GM13976 (cell line): ENCODE results near the gene GRPR.
A peak's percentile ranks its signal among the peaks of the same experiment; 100 is the strongest.

Experiments
- DNase-seq: peaks from one replicate; pipeline ENCODE4 v3.0.0; 2012; ENCODE audit warnings: low spot score
- in situ Hi-C: fragments of 300-500 bp; cut with MboI; formaldehyde crosslinking; loops from one replicate; pipeline ENCODE4 v1.12.0; 2022; ENCODE audit warnings: low sequenced_read_pairs, mixed read lengths, inconsistent platforms; ENCODE audit not compliant: unreplicated experiment
- TF ChIP-seq, protein P1 (sequence below): IDR thresholded peaks from 2 replicates; pipeline ENCODE4 v1.5.1; 2012; ENCODE audit warnings: borderline replicate concordance, mild to moderate bottlenecking; ENCODE audit not compliant: insufficient read depth; ENCODE audit errors: extremely low read depth, missing control alignments, control extremely low read depth

GRPR gene

DNA sequence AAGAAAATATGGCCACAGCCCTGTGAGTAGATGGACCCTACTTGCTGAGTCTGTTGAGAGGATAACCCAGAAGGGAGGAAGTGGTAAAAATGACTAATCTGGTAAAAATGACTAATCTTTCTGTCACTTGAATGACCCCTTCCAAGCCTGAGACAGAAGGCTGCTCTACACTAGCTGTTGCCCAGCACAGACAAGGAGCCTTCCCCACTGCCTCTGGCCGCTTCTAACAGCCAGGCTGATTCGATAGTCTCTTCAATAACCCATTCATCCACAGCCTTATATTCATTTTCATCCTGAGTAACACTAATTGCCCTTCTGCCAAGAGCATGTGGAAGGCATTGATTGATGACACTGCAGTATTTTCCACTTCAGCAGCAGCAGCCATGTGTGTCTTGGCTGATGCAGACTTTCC, 62.4 kb downstream of the GRPR start:
- TF ChIP-seq, protein P1, sequence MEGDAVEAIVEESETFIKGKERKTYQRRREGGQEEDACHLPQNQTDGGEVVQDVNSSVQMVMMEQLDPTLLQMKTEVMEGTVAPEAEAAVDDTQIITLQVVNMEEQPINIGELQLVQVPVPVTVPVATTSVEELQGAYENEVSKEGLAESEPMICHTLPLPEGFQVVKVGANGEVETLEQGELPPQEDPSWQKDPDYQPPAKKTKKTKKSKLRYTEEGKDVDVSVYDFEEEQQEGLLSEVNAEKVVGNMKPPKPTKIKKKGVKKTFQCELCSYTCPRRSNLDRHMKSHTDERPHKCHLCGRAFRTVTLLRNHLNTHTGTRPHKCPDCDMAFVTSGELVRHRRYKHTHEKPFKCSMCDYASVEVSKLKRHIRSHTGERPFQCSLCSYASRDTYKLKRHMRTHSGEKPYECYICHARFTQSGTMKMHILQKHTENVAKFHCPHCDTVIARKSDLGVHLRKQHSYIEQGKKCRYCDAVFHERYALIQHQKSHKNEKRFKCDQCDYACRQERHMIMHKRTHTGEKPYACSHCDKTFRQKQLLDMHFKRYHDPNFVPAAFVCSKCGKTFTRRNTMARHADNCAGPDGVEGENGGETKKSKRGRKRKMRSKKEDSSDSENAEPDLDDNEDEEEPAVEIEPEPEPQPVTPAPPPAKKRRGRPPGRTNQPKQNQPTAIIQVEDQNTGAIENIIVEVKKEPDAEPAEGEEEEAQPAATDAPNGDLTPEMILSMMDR = no peak
- DNase-seq = peak; percentile 44
- in situ Hi-C loops = no loop called here

DNA sequence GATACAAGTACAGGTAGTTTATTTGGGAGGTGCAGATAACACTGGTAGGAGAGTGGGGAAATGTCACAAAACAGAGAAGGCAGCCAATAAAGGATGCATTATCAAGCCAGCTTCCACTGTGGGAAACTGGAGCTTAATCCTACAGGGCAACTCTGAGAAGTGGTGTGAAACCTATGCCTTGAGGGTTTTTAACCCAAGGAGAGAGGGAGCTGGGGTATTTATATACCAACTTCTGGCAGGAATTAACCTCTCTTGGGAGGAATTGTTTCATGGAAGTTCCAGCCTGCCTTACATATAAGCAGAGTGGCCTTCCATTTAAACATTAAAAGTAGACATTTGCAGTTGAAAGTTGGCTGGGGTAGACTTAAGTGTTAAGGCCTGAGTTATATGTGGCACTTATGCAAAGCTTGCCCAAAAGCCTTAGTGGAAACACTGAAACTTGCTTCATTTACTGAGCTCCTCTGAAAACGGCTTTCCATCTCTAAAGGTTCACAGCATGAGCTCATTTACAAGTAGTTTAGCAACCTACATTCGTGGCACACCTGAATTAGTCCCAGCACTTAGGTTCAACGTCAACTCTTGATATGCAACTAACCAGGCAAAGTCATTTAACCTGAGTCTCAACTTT, 63.1 kb downstream of the GRPR start:
- in situ Hi-C loops = no loop called here
- no peak for DNase-seq
- TF ChIP-seq, protein P1 = no peak

DNA sequence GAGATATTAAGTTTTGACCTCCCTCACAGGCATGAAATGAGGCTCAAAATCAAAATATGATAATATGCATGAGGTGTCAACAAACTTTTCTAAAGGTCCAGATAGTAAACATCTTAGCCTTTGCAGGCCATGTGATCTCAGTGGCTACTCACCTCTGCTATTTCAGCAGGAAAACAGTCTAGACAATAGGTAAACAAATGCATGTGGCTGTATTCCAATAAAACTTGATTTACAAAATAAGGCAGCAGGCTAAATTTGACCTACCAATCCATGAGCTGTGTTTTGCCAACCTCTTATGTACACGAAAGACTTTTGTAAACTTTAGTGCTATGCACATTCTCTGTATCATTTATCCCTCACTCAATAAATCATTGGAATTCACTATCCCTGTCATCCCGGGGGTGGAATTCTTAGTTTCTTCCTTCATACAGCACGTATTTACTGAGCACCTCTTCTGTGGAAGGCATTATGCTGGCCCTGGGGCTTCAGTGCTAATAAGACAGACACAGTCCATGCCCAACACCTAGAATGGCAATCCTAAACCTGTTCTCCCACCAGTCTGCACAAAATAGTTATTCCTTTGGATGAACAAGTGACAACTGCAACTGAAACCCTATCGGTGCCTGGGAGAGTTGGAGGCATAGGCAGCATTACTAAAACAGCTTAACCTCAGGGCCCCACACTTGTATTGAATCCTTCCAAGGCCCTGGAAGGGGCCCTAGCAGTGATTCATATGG, 63.8 kb downstream of the GRPR start:
- TF ChIP-seq, protein P1 = no peak
- in situ Hi-C loops = no loop called here
- DNase-seq = no peak

DNA sequence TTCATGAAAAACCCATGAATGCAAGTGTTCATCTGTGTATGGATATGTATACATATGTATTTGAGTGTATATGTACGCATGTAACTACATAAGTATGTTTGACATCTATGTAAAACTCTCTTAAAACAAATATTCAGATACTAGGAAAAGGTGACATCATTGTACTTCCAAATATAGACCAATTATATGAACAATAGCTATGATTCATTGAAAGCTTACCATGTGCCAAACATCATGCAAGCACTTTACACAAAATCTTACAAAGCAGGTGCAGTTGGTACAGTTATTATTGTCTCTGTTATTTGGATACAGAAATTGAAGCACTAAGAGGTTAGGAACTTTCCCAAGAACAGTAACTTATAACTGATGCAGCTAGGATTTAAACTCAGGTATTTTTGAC, 65.3 kb downstream of the GRPR start:
- in situ Hi-C loops = no loop called here
- TF ChIP-seq, protein P1 = no peak
- no peak for DNase-seq

DNA sequence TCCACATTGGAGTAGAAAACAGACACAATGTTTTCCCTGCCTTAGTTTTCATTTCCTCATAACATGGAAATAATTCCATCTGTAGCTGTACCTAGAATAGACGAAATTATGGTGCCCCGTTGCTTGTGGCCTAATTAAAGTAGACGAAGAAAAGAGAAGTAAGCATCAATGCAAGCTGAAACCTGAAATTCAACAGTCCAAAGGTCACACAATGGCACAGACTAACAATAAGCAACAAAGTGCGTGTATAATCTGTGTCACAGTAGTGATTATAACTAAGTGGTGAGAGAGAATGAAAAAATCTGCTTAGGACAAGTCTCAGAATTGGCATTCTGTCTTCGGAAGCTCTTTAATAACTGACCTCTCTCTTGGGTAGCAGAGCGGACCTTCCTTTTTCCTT, 68.2 kb downstream of the GRPR start:
- DNase-seq = no peak
- TF ChIP-seq, protein P1 = no peak
- in situ Hi-C loops = no loop called here

DNA sequence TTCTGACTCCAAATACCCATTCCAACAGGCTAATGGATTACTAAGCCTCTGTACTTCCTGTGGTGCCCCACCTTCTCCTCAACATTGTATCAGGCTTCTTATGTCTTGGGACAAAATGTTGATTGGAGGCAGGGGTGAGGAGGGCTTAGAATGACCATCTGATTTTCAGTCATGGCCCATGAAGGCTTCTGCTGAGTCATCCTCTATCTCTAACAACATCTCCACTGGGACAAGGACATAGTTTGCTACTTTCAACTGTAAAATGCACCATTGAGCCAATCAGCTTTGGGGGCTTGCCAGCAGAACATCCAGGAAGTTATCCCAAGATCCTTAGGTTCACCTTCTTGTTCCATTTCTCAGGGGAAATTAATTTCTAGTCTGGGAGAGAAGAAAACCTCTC, 73.5 kb downstream of the GRPR start:
- in situ Hi-C loops = no loop called here
- TF ChIP-seq, protein P1 = no peak
- no peak for DNase-seq
